Lower leg skin (tissue), 4 donors: ENCODE results near the gene RBFOX2. TPM values are rescaled to one million over a fixed set of nuclear protein-coding genes. Genes with fewer than 3 reads are reported as not detected.

Source experiments
- DNase-seq, 2 donors: peaks; one replicate each; pipeline ENCODE4 v3.0.0-alpha.2; 2019; ENCODE audit warnings: low spot score in 2 of 2
- H3K4me3 ChIP-seq: fragments of 200-600 bp; sonication (generic); 2 replicates; pipeline ENCODE4 v1.5.1; 2017; ENCODE audit warnings: mild to moderate bottlenecking, low read depth; ENCODE audit not compliant: poor library complexity, severe bottlenecking
- POLR2A ChIP-seq, 2 donors: fragments of 450-650 bp; IDR thresholded peaks; one replicate each; pipeline ENCODE4 v1.6.1; 2016 to 2017; ENCODE audit warnings: antibody characterized with exemption in 2 of 2, mild to moderate bottlenecking in 1 of 2, moderate library complexity in 1 of 2
- WGBS, 2 donors: methylation state at CpG; one replicate each; pipeline ENCODE4 v1.1.5; 2018; 5-methylcytosine and 5-hydroxymethylcytosine counted together
- intact Hi-C: fragments of 100-400 bp; cut with DNase I; formaldehyde crosslinking; loops from one replicate; pipeline ENCODE4 v1.15.0; 2023; ENCODE audit warnings: low total_unique reads
- total RNA-seq, 4 donors: library from RNA; depleted of rRNA; stranded (reverse); fragments of >200 nt; gene quantifications; one replicate each; pipeline ENCODE4 v1.1.0, GENCODE V29; 2016
- TF ChIP-seq, protein P1 (sequence below), 3 donors: fragments of 450-650 bp; IDR thresholded peaks; one replicate each; pipeline ENCODE4 v1.5.1; 2016; ENCODE audit warnings: antibody characterized with exemption in 3 of 3, mild to moderate bottlenecking in 3 of 3, moderate library complexity in 2 of 3

Gene RBFOX2
- total RNA-seq, 4 donors from 2014 or later: 40.9 to 56.5 (median 51.1) TPM

DNA sequence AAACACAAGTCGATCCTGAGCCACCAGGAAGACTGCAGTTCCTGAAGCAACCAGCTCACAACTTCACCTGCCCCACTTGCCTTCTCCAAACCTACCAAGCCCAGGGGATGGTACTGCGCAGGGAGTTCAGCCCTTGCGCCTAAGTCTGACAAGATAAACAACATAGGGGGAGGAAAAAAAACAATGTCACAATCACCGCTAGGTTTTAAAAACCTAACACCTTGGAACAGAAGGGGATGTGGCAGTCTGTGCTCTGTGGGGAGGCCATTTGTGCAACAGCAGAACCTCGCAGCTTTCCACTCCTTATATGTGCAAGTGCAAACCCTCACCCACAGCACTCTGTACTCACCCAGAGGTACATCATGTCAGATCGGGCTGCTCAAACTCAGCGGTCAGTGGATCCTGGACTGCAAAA, 134.2 kb downstream of the RBFOX2 start:
- H3K4me3 ChIP-seq: no peak overlapping the region
- no peak for DNase-seq
- WGBS, 2 donors: 39 to 49% methylated on average over 7 of the region's 7 CpGs
- intact Hi-C loops: no loop called here
- TF ChIP-seq, protein P1, sequence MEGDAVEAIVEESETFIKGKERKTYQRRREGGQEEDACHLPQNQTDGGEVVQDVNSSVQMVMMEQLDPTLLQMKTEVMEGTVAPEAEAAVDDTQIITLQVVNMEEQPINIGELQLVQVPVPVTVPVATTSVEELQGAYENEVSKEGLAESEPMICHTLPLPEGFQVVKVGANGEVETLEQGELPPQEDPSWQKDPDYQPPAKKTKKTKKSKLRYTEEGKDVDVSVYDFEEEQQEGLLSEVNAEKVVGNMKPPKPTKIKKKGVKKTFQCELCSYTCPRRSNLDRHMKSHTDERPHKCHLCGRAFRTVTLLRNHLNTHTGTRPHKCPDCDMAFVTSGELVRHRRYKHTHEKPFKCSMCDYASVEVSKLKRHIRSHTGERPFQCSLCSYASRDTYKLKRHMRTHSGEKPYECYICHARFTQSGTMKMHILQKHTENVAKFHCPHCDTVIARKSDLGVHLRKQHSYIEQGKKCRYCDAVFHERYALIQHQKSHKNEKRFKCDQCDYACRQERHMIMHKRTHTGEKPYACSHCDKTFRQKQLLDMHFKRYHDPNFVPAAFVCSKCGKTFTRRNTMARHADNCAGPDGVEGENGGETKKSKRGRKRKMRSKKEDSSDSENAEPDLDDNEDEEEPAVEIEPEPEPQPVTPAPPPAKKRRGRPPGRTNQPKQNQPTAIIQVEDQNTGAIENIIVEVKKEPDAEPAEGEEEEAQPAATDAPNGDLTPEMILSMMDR (IDR thresholded peaks at IDR 0.05): no peak
- no peak for TF ChIP-seq POLR2A (IDR thresholded peaks at IDR 0.05)

DNA sequence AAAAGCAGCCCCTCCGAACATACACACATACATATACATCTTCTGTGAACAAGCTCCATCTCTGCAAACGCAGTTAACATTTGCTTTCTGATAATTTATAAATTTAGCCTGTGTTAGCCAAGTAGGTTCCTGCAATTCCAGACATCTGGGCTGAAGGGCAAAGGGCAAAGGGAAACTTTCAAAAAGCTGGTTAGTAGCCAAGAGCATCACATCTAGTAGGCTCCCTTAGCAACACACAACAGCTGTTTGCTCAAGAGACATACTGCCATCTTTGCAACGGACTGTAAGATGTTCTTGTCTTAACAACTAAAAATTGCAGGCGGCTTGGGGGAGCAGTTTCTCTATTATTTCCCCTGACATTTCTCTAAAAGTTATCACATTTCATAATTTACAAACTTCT, 134.9 kb downstream of the RBFOX2 start:
- intact Hi-C loops: no loop called here
- 71 to 75% methylated on average over 4 of the region's 4 CpGs for WGBS, 2 donors
- no peak for DNase-seq
- TF ChIP-seq, protein P1 (IDR thresholded peaks at IDR 0.05): no peak
- TF ChIP-seq POLR2A (IDR thresholded peaks at IDR 0.05): no peak
- no peak overlapping the region for H3K4me3 ChIP-seq

DNA sequence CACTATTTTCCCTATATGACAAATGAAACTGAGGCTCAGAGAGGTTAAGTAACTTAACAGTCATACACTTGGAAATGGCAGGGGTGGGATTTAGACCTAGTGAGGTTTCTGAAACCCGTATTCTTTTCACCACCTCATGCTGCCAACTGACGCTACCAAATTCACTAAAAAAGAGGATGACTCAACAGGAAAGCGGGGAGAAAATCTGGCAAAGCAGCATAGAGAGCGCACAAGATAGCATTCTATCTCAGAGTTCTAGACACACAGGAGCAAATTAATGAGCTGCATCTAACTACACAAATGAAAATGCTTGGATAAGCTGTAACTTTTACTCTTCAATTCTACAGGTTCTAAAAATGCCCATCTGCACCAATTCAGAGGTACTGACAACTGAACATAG, 136.4 kb downstream of the RBFOX2 start:
- intact Hi-C loops: no loop called here
- WGBS, 2 donors: 14 to 18% methylated on average over 4 of the region's 4 CpGs
- TF ChIP-seq, protein P1 (IDR thresholded peaks at IDR 0.05): no peak
- TF ChIP-seq POLR2A (IDR thresholded peaks at IDR 0.05): no peak
- H3K4me3 ChIP-seq: no peak overlapping the region
- no peak for DNase-seq

DNA sequence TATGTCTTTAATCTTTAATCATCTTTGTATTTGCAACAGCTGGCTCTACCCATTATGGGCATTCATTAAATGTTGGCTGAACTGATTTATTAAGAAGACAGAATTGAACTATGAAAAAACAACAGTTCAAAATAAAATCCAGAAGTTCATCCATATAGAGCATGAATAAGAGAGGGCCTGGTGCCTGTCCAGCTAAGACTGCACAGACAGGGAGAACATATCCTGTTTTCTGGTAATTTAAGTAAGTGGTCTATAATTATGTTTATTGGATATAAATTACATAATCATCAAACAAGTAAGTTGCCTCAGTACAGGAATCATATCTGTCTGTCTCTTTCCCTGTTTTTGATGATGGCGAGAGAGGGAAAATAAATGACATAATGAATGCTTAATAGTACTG, 137.2 kb downstream of the RBFOX2 start:
- H3K4me3 ChIP-seq: no peak overlapping the region
- no peak for DNase-seq
- intact Hi-C loops: no loop called here
- WGBS, 2 donors: 87 to 97% methylated on average over 1 of the region's 1 CpG
- TF ChIP-seq, protein P1 (IDR thresholded peaks at IDR 0.05): no peak
- TF ChIP-seq POLR2A (IDR thresholded peaks at IDR 0.05): no peak

DNA sequence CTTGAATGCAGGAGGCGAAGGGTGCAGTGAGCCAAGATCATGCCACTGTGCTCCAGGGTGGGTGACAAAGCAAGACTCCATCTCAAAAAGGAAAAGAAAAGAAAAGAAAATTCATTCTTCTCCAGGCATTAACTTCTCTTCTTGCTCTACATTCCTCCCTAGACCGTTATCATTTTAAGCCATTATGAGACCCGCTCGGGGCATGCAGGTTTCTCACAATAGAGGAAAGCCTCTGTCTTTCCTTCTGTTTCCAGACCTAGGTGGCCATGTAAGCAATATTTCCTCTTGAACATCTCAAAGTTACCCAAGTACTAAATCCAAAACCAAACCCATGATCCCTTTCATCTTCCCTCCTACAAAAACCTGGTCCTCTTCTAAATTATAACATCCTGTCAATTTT, 139.6 kb downstream of the RBFOX2 start:
- intact Hi-C loops: no loop called here
- DNase-seq: no peak
- TF ChIP-seq, protein P1 (IDR thresholded peaks at IDR 0.05): no peak
- no peak for TF ChIP-seq POLR2A (IDR thresholded peaks at IDR 0.05)
- 94 to 96% methylated on average over 4 of the region's 4 CpGs for WGBS, 2 donors
- H3K4me3 ChIP-seq: no peak overlapping the region

DNA sequence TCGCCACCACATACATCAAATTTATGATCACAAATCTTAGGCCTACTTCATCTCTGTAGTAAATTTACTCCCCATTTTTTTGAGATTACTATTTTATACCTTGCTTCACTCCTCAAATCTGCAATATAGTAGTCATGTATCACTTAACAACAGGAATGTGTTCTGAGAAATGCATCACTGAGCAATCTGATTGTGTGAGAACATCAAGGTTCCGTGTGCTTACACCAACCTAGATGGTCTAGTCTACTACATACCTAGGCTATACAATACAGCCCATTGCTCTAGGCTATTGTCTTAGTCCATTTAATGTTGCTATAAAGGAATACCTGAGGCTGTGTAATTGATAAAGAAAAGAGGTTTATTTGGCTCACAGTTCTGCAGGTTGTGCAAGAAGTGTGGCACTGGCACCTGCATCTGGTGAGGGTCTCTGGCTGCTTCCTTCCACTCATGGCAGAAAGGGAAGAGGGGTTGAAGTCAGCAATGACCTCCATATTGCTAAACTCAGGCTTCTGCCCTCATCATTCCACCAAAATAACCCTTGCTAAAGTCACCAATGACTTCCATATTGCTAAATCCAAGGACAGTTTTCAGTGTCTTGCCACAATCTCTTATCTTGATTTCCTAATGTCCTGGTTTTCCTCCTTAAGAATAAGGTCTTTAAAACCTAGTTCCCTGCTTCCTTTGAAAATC, 140.3 kb downstream of the RBFOX2 start:
- no peak overlapping the region for H3K4me3 ChIP-seq
- intact Hi-C loops: no loop called here
- 94 to 95% methylated on average over 2 of the region's 2 CpGs for WGBS, 2 donors
- no peak for DNase-seq
- TF ChIP-seq POLR2A (IDR thresholded peaks at IDR 0.05): no peak
- TF ChIP-seq, protein P1 (IDR thresholded peaks at IDR 0.05): no peak
